HepG2 (cell line): ENCODE data around the gene HEXIM1. TPM values are rescaled to one million over a fixed set of nuclear protein-coding genes. Genes with fewer than 3 reads are reported as not detected.
A peak's percentile ranks its signal among the peaks of the same experiment; 100 is the strongest.

Experiments
- GABPB1 ChIP-seq: IDR thresholded peaks from 2 replicates; pipeline ENCODE4 v1.6.1; 2016; ENCODE audit warnings: mild to moderate bottlenecking, missing genetic modification reagents, moderate library complexity, missing compliant biosample characterization
- NR2C2 ChIP-seq: sonication (generic); formaldehyde crosslinking; IDR thresholded peaks from 2 replicates; pipeline ENCODE4 v1.4.0; 2020; ENCODE audit warnings: missing genetic modification reagents, mild to moderate bottlenecking, moderate library complexity, borderline replicate concordance
- RBM39 ChIP-seq: fragments of 200-400 bp; formaldehyde crosslinking; IDR thresholded peaks from one replicate; pipeline ENCODE4 v1.6.1; 2018; ENCODE audit warnings: antibody characterized with exemption, mild to moderate bottlenecking, low read depth, low read length; ENCODE audit not compliant: poor library complexity, severe bottlenecking
- SP5 ChIP-seq: IDR thresholded peaks from 2 replicates; pipeline ENCODE4 v1.6.1; 2016; ENCODE audit warnings: low read depth, borderline replicate concordance
- ZNF160 ChIP-seq: sonication (generic); formaldehyde crosslinking; IDR thresholded peaks from 2 replicates; pipeline ENCODE4 v1.8.0; 2022; ENCODE audit warnings: mild to moderate bottlenecking, inconsistent platforms, missing genetic modification reagents
- ZNF367 ChIP-seq: sonication (generic); formaldehyde crosslinking; IDR thresholded peaks from 2 replicates; pipeline ENCODE4 v1.4.0; 2020; ENCODE audit warnings: missing genetic modification reagents, borderline replicate concordance
- ZSCAN20 ChIP-seq: sonication (generic); formaldehyde crosslinking; IDR thresholded peaks from 2 replicates; pipeline ENCODE4 v1.4.0; 2020; ENCODE audit warnings: missing genetic modification reagents, mild to moderate bottlenecking, borderline replicate concordance
- polyA plus RNA-seq, 8 experiments: library from polyadenylated mRNA; depleted of rRNA in 3 of 8; stranded (reverse) in 7 of 8; unstranded in 1 of 8; fragments of >200 nt; fragmentation: Illumina TruSeq in 4 of 8; extraction: Trizol in 4 of 8; gene quantifications; 2 replicates each; pipeline versions ENCODE4 v1.2.1 to v1.2.3, GENCODE V29; 2011 to 2016; ENCODE audit warnings: low read depth in 4 of 8, missing spikeins in 1 of 8, mixed read lengths in 1 of 8; ENCODE audit not compliant: insufficient read depth in 1 of 8
- total RNA-seq, 5 experiments: library from RNA; depleted of rRNA; stranded (reverse); fragments of >200 nt; fragmentation: Illumina TruSeq; extraction: Trizol; gene quantifications; 2 replicates each; pipeline ENCODE4 v1.2.3, GENCODE V29; 2016; ENCODE audit warnings: low read depth in 1 of 5
- TF ChIP-seq, protein P1 (sequence below): sonication (generic); formaldehyde crosslinking; IDR thresholded peaks from 2 replicates; pipeline ENCODE4 v1.4.0; 2020; ENCODE audit warnings: low read depth, mild to moderate bottlenecking, missing genetic modification reagents
- TF ChIP-seq, protein P2 (sequence below): sonication (generic); formaldehyde crosslinking; IDR thresholded peaks from 2 replicates; pipeline ENCODE4 v1.5.1; 2020; ENCODE audit warnings: missing genetic modification reagents, mild to moderate bottlenecking, borderline replicate concordance
- TF ChIP-seq, protein P3 (sequence below): sonication (generic); formaldehyde crosslinking; IDR thresholded peaks from 2 replicates; pipeline ENCODE4 v1.4.0; 2020; ENCODE audit warnings: missing genetic modification reagents
- TF ChIP-seq, protein P4 (sequence below): IDR thresholded peaks from 2 replicates; pipeline ENCODE4 v1.6.1; 2012; ENCODE audit warnings: inconsistent platforms
- TF ChIP-seq, protein P5 (sequence below): IDR thresholded peaks from 2 replicates; pipeline ENCODE4 v1.6.1; 2018; ENCODE audit warnings: missing genetic modification reagents, mild to moderate bottlenecking, missing compliant biosample characterization
- TF ChIP-seq, protein P6 (sequence below): sonication (generic); formaldehyde crosslinking; IDR thresholded peaks from 2 replicates; pipeline ENCODE4 v1.5.1; 2020; ENCODE audit warnings: missing genetic modification reagents, mild to moderate bottlenecking, borderline replicate concordance

Gene HEXIM1
- total and polyA plus RNA-seq, 2 of the 13 experiments (the other 11 are each of a cell fraction or from before 2014, with no cell fraction given) = 10.5 to 16.6 TPM

DNA sequence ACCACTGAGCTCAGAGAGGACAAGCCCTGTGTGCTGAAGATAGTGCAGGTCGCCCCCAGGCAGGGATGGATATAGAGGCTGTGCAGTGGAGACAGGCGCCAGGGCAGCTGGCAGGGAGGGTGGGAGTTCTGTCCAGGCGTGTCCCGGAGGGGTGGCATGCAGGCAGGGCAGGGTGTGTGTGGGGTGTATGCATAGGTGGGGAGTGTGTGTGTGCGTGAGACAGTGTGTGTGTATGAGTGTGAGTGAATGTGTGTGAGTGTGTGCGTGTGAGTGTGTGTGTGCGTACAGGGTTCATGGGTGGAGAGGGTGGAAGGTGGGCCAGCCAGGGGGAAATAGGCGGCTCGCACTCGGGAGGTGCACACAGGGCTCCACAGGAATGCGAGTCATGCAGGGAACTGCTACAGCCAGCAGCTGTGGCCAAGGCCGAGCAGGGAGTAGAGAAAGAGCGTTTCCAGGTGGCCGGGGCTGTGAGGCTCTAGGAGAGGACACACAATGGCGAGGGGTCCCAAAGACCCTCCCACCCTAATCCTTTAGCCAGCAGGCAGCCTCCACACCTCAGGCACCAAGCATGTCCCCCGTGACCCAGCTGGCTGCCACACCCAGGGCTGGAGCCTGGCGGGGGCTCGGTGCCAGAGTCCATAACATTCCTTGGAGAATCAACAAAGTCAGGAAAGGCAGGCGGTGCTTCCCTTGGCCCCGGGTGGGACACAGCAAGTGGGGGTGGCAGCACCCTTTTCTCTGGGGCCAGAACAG lies 20.6 kb upstream of the HEXIM1 start (continued):
- TF ChIP-seq, protein P1, sequence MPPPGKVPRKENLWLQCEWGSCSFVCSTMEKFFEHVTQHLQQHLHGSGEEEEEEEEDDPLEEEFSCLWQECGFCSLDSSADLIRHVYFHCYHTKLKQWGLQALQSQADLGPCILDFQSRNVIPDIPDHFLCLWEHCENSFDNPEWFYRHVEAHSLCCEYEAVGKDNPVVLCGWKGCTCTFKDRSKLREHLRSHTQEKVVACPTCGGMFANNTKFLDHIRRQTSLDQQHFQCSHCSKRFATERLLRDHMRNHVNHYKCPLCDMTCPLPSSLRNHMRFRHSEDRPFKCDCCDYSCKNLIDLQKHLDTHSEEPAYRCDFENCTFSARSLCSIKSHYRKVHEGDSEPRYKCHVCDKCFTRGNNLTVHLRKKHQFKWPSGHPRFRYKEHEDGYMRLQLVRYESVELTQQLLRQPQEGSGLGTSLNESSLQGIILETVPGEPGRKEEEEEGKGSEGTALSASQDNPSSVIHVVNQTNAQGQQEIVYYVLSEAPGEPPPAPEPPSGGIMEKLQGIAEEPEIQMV (CRISPR knock-in tag) = 0 out of 2 replicates have a peak, but pooled peaks have one; percentile 21
- TF ChIP-seq ZNF367 (CRISPR knock-in tag) (no peak), SP5 (CRISPR knock-in tag) (0 out of 2 replicates have a peak, but pooled peaks have one; percentile 46), ZNF160 (CRISPR knock-in tag) (no peak), ZSCAN20 (no peak), GABPB1 (CRISPR knock-in tag) (peak; percentile 42; the same call in 1 of the 2 replicates), NR2C2 (CRISPR knock-in tag) (no peak), RBM39 (peak; percentile 55)
- TF ChIP-seq, protein P2, sequence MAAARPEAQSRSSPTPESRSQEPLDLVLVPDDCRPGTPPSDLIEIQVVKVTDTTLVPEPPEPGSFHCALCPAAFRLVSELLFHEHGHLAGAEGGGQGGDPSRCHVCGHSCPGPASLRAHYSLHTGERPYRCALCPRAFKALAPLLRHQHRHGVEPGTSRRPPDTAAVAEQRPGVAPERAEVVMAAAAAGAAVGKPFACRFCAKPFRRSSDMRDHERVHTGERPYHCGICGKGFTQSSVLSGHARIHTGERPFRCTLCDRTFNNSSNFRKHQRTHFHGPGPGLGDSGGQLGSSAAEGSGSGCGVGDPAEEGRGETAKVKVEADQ (CRISPR knock-in tag) = no peak
- TF ChIP-seq, protein P3, sequence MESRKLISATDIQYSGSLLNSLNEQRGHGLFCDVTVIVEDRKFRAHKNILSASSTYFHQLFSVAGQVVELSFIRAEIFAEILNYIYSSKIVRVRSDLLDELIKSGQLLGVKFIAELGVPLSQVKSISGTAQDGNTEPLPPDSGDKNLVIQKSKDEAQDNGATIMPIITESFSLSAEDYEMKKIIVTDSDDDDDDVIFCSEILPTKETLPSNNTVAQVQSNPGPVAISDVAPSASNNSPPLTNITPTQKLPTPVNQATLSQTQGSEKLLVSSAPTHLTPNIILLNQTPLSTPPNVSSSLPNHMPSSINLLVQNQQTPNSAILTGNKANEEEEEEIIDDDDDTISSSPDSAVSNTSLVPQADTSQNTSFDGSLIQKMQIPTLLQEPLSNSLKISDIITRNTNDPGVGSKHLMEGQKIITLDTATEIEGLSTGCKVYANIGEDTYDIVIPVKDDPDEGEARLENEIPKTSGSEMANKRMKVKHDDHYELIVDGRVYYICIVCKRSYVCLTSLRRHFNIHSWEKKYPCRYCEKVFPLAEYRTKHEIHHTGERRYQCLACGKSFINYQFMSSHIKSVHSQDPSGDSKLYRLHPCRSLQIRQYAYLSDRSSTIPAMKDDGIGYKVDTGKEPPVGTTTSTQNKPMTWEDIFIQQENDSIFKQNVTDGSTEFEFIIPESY = peak; percentile 10; the same call in 1 of the 2 replicates
- TF ChIP-seq, protein P4, sequence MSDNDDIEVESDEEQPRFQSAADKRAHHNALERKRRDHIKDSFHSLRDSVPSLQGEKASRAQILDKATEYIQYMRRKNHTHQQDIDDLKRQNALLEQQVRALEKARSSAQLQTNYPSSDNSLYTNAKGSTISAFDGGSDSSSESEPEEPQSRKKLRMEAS = 0 out of 2 replicates have a peak, but pooled peaks have one; percentile 33
- TF ChIP-seq, protein P5, sequence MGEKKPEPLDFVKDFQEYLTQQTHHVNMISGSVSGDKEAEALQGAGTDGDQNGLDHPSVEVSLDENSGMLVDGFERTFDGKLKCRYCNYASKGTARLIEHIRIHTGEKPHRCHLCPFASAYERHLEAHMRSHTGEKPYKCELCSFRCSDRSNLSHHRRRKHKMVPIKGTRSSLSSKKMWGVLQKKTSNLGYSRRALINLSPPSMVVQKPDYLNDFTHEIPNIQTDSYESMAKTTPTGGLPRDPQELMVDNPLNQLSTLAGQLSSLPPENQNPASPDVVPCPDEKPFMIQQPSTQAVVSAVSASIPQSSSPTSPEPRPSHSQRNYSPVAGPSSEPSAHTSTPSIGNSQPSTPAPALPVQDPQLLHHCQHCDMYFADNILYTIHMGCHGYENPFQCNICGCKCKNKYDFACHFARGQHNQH = peak; percentile 42; the same call in 1 of the 2 replicates
- TF ChIP-seq, protein P6, sequence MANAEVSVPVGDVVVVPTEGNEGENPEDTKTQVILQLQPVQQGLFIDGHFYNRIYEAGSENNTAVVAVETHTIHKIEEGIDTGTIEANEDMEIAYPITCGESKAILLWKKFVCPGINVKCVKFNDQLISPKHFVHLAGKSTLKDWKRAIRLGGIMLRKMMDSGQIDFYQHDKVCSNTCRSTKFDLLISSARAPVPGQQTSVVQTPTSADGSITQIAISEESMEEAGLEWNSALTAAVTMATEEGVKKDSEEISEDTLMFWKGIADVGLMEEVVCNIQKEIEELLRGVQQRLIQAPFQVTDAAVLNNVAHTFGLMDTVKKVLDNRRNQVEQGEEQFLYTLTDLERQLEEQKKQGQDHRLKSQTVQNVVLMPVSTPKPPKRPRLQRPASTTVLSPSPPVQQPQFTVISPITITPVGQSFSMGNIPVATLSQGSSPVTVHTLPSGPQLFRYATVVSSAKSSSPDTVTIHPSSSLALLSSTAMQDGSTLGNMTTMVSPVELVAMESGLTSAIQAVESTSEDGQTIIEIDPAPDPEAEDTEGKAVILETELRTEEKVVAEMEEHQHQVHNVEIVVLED (CRISPR knock-in tag) = no peak
